D341Med (cell line): Measurements from ENCODE around the gene PAK5.

Experiments
- DNase-seq: peaks from one replicate; pipeline ENCODE4 v3.0.0; 2012; ENCODE audit warnings: low spot score

PAK5 gene

DNA sequence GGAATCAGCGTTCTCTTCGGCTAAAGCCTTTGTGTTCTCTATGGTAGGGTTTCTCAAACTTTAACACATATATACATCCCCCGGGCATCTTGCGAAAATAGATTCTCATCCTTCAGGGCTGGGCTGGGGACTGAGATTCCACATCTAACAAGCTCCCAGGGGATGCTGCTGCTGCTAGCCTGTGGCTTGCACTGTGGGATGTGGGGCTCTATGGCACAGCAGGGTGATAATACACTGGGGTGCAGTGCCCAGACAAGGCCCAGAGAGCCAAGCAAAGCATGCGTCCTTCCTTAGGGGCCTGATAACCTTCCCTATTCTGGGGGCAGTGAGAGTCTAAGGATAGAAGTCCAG, 222.4 kb downstream of the PAK5 start:
- DNase-seq = no peak

DNA sequence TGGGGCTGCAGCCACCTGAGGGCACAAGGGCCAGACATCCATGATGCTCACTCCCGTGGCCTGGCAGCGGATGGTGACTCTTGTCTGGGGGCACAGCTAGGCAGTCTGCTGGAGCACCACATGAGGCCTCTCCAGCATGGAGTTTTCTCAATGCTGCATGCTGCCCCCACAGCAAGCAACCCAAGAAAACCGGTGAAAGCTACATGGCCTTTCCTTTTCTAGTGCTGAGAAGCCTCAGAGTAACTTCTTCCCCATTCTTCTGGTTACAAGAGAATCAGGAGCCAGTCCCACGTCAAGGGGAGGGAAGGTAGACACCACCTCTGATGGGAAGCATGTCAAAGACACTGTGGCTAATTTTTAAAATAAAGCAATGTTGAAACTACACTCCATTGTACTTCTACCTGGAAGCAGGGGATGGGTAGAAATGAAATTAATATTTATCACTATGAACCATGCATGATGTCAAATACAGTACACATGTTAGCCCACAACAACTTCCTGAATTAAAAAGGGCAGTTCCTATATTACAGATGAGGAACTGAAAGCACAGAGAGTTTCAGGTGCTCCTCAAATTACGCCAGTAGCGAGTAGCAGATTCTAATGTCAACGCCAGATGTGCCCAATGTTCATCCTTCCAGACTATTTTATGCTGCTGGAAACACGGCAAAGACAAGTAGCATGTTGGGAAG, 223.0 kb downstream of the PAK5 start:
- DNase-seq = no peak

DNA sequence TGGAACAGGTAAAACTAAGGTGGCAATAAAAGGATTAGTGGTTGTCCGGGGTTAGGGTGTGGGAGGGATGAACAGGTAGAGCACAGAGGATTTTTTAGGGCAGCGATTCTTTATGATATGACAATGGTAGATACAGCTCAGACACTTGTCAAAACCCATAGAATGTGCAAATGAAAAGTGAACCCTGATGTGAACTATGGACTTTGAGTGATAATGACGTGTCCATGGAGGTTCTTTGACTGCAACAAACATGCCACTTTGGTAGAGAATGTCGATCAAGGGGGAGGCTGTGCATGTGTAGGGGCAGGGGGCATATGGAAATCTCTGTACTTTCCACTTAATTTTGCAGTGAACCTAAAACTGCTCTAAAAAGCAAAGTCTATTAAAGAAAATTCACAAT, 223.8 kb downstream of the PAK5 start:
- no peak for DNase-seq

DNA sequence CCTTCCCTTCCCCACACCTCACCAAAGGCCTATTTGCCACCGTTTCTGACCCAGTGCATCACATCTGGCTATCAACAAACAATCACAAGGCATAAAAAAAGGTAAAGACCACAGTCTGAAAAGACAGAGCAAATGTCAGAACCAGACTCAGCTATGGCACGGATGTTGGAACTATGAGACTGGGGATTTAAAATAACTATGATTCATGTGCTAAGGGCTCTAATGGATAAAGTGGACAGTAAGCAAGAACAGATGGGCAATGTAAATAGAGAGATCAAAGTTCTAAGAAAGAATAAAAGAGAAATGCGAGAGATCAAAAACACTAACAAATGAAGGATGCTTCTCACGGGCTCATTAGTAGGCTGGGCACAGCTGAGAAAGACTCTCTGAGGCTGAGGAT, 225.0 kb downstream of the PAK5 start:
- DNase-seq = no peak

DNA sequence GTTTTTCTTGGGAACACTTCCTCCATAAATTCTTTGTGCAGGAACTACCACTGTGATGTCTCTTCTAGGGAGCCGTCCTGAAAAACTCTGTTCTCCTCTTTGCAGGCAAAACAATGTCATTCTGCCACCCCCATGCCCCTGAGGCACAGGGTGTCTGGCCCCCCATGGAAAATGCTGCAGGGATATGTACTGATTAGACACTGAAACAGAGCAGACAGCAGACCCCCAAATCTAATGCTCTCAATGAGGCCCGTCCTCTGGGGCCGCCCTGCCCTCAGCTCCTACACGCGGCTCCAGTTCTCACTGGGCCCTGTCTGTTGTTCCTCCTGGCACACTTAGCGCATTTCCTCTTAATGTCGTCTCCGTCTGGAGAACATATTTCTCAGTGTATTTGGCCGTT, 227.0 kb downstream of the PAK5 start:
- no peak for DNase-seq

DNA sequence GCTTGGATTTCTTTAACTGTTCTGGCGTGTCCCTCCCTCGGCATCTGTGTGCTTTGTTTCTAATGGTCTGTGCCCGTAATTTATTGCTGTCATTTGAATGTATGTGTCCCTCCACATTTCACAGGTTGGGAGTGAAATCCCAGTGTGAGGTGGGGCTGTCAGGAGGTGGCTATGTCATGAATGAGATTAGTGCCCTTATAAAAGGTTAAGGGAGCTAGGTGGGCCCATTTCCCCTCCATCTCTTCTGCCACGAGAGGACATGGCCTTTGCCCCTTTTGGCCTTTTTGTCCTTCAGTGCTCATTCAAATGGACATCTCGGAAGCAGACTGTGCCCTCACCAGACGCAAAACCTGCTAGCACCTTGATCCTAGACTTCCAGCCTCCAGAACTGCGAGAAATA, 228.2 kb downstream of the PAK5 start:
- DNase-seq = no peak

DNA sequence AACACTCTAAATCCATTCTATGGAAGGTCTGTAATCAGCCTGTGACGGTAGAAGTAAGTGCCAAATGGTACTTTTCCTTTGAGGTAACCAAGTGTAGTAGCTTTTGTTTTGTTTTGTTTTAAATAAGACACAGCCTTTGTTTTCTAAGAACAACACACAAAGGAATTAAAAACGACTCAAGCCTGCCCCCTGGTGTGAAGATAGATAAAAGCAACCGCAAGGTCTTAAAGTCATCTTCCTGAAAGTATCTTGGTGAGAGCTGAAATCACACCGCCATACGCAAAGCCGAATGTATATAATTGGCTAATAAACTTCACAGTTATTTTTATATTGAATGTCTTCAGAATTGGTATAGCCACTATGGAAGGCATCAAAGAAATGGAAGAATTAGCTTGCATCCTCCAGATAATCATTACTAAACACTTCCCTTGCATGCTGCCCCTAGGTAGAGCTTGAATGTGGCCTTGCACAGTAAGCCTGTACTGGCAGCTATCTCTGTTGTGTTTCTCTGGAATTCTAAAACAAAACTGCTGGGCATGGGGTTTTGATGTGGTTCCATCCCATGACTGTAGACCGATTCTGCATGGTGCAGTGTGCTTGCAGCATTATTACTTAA, 228.9 kb downstream of the PAK5 start:
- DNase-seq = peak; percentile 42

DNA sequence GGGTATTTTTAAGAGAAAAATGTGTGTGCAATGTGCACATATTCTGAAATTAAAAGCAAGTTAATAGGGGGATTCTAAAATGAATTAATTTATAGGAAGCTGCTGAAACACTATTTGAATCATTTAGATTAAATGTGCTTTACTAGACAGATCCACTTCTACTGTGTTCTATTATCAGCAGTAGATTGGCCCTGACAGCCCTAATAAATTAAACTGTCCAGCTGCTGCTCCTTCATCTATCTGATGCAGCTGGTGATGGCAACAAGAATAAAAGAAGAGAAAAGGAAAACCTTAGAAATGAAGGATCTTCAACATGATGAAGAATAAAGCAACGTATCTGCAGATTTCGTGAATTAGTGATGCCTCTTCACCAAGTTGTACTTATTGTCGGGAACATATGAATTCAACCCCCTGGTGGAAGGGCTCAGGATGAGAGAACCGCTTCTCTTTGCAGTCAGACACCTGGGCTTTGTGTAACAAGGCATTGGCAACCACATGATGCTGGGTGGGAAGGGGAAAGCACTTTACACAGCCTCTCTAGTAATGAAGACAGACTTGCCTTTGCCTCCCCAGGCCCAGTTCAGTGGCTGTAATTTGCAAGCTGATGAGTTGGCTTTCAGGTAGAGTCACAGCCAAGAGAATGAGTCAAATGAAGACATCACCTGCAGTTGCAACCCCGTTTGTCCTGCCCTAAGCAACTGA, 230.1 kb downstream of the PAK5 start:
- DNase-seq = no peak

DNA sequence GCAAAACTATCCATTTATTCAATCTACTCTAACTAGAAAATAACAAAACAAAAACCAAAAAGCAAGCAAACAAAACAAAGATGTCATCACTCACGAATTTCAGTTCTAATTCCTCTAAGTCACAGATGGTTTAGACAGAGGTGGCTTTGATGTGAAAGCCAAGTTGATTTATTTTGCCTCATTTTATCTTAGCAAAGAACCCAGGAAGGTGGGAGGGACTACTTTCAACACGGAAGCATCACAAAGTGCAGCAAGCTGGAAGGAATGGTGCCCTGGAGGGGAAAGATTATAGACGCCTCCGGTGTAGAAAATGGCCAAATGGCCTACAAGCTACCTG, 236.1 kb downstream of the PAK5 start:
- no peak for DNase-seq

DNA sequence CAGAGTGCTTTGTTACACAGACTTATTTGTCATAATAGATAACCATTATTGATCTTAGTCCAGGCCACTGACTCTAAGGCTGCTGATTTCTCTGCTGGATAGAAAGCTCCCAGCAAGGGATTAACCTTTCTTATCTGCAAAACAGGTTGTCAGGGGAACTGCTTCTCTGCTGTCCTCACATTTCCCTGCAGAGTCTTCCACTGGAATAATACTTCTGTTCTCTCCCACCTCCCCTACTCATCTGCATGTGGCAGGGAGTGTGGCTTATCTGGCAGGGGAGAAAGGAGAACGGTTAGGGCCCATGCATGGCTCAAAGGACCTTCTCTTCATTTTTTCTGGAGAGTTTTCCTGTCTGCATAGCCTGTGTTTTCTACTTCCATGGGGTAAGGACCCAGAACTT, 238.3 kb downstream of the PAK5 start:
- no peak for DNase-seq

DNA sequence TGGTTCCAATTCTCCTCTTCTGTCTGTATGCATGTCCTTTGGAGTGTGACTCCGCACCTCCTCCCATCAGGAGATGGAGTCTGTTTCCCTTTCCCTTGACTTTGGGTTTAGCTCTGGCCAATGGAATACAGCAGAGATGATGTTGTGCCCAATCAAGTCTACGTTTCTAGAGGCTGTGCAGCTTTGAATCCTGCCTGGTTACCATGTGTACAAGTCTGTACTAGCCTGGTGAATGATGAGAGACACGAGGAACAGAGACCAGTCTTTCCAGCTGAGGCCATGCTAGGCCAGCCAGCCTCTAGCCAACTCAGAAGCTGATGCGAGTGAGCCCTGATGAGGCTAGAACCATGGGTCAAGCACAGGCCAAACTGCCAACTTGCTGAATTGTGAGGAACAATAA, 241.3 kb downstream of the PAK5 start:
- DNase-seq = no peak

DNA sequence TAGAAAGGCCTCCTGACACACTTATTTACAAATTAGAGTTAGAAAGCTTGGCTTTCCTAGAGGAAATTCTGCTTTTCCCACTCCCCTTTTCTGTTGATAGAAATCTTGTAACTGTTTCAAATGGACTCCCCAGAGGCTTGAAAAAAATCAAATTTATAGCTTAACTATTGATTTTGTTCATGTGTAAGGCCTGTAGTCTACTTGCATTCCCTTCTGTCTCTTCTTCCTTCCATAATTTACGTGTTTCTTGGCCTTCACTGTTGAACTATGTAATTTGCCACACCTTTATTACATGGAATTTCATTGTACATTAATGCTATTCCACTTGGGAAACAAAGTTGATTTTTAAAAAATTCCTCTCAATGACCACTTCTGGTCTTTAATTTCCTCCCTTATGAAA, 243.1 kb downstream of the PAK5 start:
- DNase-seq = no peak

DNA sequence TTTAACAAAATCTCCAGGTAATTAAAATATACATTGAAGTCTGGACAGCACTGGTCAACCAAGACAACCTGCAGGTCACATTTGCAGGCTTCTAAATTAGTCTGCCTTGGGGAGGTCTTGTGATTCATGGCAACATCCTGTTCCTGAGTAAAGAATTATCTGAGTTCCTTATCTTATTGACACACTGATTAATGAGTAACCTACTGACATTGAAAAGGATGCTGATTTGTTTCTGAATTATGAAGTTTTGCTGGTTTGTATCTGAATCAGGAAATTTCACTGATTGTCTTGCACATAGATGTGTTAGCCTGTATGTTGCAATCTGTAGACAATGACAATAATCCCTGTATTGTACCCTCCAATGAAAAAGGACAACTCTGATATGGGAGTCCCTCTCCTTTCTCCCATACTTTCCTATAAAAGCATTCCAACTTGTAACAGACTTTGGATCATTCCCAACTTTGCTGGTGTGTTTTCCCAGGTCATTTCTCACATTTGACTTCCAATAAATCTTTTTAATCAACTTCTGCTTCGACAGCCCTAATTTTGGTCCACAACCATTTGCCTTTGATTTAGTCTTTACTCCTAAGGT, 244.5 kb downstream of the PAK5 start:
- no peak for DNase-seq

DNA sequence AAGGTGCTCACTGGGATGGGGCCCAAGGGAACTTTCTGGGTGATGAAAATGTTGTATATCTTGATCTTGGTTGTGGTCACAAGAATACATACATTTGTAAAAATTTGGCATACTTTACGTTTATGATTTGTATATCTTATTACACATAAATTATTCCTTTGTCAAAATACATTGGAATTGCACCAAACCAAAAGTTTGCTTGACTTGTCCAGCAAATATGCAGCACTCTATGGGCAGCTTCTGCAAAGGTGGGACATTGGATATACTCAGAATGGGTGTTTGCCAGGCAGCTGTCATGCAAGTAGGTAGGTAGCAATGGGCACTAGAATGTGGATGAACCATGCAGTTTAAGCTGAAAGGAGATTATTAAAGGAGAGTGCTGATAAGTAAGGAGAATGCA, 246.5 kb downstream of the PAK5 start:
- no peak for DNase-seq

DNA sequence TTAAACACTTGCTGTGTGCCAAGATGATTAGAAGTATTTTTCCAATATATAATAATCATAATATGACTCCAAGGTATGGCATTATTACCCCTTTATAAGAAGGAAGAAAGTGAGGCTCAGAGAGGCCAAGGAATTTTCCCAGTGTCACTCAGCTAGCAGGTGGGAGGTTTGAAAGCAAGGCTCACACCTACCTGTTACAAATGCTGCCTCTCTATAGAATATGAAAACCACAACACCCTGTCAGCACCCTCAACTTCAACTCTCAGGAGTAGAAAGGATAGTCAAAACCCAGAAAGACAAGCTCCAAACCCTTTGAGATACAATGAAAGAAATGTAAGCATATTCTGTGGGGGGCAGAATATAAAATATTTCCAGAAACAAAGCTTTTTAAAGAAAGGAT, 247.8 kb downstream of the PAK5 start:
- DNase-seq = no peak

DNA sequence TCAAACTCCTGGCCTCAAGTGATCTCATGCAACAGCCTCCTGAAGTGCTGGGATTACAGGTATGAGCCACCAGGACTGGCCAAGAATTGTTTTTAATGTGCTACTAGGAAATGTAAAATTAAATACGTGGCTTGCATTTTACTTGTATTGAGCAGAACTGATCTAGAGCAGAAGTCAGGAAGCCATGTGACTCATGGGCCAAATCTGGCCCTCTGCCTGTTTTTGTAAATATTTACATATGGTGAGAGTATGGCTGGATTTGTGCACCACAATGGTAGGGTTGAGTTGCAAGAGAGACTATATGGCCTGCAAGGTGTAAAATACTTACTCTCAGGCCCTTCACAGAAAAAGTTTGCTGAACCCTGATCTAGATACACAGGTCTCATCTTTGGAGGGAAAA, 248.7 kb downstream of the PAK5 start:
- DNase-seq = no peak

DNA sequence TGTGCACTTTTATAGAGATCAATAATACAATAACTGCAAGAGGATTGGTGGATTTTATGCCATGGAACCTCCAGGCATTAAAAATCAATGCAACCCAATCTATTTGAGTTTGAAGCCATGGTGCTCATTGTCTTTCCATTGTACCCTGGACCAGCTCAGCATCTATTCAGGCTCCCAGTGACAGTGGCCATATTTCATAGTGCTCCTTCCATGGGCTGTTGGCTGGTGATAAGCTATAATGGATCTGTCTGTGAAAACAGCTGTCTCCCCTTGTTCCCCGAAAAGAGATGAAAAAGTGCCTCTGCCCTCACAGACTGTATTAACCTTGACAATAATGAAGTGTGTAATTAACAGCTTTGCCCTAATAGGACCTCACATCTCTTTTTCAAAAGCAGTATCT, 250.2 kb downstream of the PAK5 start:
- no peak for DNase-seq

DNA sequence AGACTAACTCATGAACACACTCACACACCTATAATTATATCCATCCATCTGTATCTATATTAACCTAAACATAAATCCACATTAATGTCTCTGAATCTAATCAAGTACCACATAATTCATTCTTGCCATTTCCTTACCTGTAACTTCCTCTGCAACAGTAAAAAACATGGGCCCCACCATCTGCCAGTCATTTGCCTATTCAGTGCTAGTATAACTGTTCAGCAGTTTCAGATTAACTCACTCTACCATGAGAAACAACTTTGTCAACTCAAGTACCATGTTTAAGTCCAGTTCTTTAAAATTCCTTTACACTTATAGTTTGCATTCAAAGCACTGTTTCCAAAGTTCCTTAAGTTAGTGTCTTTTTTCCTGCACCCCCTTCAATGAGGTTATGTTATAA, 255.7 kb downstream of the PAK5 start:
- no peak for DNase-seq

DNA sequence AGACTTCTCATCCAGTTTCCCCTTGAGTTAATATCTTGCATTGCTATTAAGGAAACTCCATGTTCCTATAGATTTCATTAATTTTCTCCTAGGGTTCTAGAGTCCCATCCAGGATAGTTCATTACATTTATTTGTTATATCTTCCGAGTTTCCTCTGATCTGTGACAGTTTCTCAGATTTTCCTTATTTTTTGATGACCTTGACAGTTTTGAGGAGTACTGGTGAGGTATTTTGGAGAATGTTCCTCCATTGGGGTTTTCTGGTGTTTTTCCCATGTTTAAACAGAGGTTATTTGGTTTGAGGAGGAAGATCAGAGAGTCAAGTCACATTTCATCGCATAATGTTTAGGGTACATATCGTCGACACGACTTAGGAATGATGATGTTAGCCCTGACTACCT, 256.7 kb downstream of the PAK5 start:
- DNase-seq = no peak

DNA sequence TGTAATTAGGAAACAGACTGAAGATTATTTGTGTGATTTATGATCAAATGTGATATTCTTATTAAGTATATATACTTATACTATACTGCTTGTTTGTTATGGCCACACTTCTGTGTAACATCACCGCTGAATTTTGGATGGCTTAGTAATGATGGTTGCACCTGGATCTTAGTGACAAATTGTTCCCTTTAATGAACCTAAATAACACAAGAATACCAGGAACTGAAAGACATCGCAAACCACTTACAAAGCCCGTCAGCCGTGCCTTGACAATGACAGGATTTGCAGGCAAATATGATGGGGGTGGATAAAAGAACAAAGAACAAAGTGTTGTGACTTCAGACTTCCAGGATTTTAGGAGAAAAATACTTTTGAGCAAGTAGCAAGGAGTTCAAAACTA, 257.4 kb downstream of the PAK5 start:
- no peak for DNase-seq

DNA sequence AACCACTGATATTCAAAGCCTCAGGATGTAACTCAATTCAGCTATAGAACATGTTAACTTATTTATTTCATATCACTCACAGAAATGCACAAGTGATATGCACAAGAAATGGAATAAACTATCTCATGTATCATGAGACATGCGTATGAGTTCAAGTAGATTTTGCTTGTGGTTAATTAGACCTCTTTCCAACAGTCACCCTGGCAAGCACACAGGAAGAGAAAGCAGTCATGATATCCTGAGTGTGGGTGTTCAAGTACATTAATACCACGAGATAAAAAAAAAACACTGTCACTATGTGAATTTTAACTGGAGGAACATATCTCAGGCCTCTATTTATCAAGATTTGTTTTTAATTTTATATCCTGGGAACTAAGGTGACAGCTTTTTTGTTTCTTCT, 260.3 kb downstream of the PAK5 start:
- no peak for DNase-seq

DNA sequence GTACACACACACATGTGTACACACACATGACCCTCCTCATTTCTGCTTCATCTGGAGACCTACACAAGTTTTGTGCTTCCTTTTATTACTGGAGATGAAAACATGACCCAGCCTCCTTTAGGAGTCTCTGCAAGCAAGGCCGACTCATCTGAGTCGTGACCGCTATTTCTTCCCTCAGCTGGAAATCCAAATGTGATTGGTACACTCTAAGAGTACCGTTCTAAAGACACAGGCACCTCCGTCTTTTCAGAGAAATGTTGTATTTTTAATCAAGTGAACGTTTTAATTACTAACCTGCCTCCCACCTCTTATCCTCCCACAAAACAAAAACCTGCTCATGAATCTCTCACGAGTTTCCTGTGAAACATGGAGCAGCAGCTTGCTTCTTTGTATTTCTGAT, 261.5 kb downstream of the PAK5 start:
- DNase-seq = no peak

DNA sequence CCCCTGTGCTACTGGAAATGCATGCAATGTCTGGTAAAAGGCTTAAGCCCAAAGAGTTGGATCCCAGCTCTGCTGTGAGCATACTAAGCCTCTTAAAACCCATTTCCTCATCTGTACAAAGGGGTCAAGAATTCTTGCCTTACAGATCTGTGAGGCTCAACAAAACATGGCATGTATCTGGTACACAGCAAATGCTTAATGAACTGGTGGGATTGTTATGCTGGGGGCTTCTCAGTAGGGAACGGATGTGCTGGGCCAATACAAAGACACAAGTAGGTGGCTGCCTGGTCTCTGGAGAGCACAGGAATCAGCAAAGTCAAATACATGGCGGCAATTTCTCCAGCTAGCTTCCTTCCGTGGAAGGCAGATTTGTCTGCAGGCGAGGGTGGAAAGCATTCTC, 262.2 kb downstream of the PAK5 start:
- no peak for DNase-seq

DNA sequence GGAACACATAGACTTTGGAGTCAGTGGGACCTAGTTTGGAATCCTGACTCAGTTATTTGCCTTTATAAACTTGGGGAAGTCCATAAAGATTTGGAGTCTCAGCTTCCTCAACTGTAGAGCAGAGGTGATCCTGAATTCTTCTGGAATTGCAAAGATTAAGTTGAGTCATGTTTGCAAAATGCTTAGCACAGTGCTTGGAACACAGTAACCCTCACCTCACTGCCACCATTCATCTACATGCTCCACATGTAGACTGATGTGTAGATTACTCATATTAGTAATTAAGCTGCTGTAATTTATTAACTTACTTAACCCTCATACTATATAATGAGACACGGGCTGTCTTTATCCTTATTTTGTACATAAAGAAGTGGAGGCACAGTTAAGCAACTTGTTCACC, 263.0 kb downstream of the PAK5 start:
- no peak for DNase-seq
